Ectodermal cell (in vitro differentiated cells): ENCODE measurements around the gene AGO3.

Source experiments
- H3K27ac ChIP-seq: 2 replicates; pipeline ENCODE4 v1.7.0; 2013; ENCODE audit warnings: mild to moderate bottlenecking, low read depth, low read length; ENCODE audit not compliant: insufficient read depth, poor library complexity, severe bottlenecking
- H3K27me3 ChIP-seq: 2 replicates; pipeline ENCODE4 v1.7.0; 2013; ENCODE audit warnings: mild to moderate bottlenecking, low read length; ENCODE audit not compliant: insufficient read depth, control insufficient read depth, poor library complexity, severe bottlenecking
- H3K36me3 ChIP-seq: one replicate; pipeline ENCODE4 v1.7.0; 2013; ENCODE audit warnings: low read length; ENCODE audit not compliant: control insufficient read depth, insufficient read depth
- H3K4me1 ChIP-seq: one replicate; pipeline ENCODE4 v1.7.0; 2013; ENCODE audit warnings: low read length; ENCODE audit not compliant: control insufficient read depth, insufficient read depth
- H3K4me3 ChIP-seq: 2 replicates; pipeline ENCODE4 v1.7.0; 2013; ENCODE audit warnings: low read depth, low read length, control low read depth; ENCODE audit not compliant: insufficient read depth
- H3K9me3 ChIP-seq: 2 replicates; pipeline ENCODE4 v1.7.0; 2013; ENCODE audit warnings: mild to moderate bottlenecking, low read length, moderate library complexity; ENCODE audit not compliant: control insufficient read depth
- WGBS, 2 experiments: methylation state at CpG; one replicate each; pipeline ENCODE4 v1.1.7; 2013; ENCODE audit warnings: missing lambda C conversion rate in 2 of 2; 5-methylcytosine and 5-hydroxymethylcytosine counted together

The AGO3 gene

DNA sequence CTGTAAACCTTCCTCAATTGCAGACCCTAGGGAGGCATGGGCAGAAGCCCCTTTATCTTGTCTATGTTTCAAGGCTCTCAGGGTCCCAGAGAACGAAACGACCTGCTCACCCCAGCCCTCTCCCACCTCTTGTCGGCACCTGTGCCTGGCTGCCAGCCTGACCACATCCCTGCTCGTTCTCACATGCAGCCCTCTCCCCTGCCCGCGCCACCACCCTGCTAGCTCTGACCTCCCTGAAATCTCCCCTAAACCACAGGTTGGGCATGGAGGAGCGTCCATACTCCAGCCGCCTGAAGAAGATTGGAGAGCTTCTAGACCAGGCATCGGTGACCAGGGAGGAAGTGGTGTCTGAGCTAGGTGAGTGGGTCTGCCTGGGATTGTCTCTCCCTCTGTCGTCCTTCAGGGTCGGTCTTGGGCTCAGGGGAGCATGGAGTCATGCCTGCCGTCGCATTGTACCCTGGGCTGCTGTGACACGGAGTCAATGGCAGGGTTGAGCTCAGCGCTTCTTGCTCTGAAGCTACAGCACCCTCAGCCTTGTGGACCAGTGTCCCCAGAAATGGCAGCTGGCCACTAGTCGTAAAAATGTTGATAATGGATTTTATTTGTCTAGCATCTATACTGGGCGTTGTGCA lies 161.4 kb downstream of the AGO3 start:
- peaks cover 38% of the 10 kb centered on the region for H3K36me3 ChIP-seq
- H3K4me3 ChIP-seq, result no peak overlapping the region
- no peaks in the 10 kb centered on the region for H3K27me3 ChIP-seq
- H3K4me1 ChIP-seq, result peaks cover 8% of the 10 kb centered on the region
- WGBS, 2 experiments, result 95% methylated on average over 17 of the region's 17 CpGs
- no peaks in the 10 kb centered on the region for H3K9me3 ChIP-seq
- no peak overlapping the region for H3K27ac ChIP-seq

DNA sequence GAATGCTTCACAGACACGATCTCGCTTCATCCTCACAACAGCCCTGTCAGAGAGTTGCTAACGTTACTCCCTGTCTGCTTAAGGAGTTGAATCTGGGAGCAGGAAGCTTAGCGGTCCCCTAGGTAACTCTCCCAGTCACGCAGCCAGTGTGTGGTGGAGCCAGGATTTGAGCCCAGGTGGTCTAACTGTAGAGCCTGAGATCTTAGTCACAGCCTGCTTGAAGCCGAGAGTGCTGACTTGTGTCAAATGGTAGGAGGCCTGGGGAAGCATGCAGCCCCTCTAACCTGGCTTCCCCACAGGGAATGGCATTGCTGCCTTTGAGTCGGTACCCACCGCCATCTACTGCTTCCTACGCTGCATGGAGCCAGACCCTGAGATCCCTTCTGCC lies 161.9 kb downstream of the AGO3 start:
- Histone ChIP-seq H3K27ac (no peak overlapping the region), H3K9me3 (no peaks in the 10 kb centered on the region), H3K27me3 (no peaks in the 10 kb centered on the region), H3K4me3 (no peak overlapping the region), H3K4me1 (peaks cover 8% of the 10 kb centered on the region), H3K36me3 (peaks cover 33% of the 10 kb centered on the region)
- WGBS, 2 experiments, result 97 to 98% methylated on average over 9 of the region's 9 CpGs

DNA sequence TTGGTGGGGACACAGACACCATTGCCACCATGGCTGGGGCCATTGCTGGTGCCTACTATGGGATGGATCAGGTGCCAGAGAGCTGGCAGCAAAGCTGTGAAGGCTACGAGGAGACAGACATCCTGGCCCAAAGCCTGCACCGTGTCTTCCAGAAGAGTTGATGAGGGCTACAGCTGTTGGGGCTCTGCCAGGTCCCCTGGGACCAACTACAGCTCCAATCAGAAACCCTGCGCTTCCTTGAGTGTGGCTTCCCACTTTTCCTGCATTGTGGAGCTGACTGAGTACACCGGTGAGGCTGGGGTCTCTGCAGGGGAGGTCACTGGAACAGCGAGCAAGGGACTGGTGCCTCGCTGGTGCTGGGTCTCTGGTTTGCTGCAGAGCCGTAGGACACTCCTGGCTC lies 162.3 kb downstream of the AGO3 start:
- H3K4me1 ChIP-seq, result peaks cover 8% of the 10 kb centered on the region
- 97 to 98% methylated on average over 7 of the region's 7 CpGs for WGBS, 2 experiments
- no peak overlapping the region for H3K27ac ChIP-seq
- no peaks in the 10 kb centered on the region for H3K9me3 ChIP-seq
- peaks cover 33% of the 10 kb centered on the region for H3K36me3 ChIP-seq
- H3K4me3 ChIP-seq, result no peak overlapping the region
- H3K27me3 ChIP-seq, result no peaks in the 10 kb centered on the region

DNA sequence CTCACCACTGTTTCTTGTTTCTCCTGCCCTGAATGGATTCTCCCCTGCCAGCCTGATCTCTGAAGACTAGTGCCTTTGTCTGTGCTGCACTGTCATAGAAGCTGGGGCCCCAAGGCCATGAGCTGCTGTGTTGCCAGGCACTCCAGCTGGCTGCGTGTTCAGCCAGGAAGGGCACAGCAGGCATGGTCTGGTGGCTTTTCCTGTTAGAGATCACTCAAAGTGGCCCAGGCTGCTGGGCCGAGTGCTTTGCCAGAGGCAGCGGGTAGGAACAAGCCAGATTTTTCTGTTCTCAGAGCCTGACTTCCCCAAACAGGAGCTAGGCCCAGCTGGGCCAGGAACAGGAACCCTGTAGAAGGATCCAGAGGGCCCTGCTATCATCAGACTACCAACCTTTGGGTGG lies 163.0 kb downstream of the AGO3 start:
- 94 to 95% methylated on average over 3 of the region's 3 CpGs for WGBS, 2 experiments
- H3K27ac ChIP-seq, result no peak overlapping the region
- H3K9me3 ChIP-seq, result no peaks in the 10 kb centered on the region
- no peaks in the 10 kb centered on the region for H3K27me3 ChIP-seq
- H3K4me1 ChIP-seq, result peaks cover 8% of the 10 kb centered on the region
- H3K36me3 ChIP-seq, result peaks cover 33% of the 10 kb centered on the region
- H3K4me3 ChIP-seq, result no peak overlapping the region

DNA sequence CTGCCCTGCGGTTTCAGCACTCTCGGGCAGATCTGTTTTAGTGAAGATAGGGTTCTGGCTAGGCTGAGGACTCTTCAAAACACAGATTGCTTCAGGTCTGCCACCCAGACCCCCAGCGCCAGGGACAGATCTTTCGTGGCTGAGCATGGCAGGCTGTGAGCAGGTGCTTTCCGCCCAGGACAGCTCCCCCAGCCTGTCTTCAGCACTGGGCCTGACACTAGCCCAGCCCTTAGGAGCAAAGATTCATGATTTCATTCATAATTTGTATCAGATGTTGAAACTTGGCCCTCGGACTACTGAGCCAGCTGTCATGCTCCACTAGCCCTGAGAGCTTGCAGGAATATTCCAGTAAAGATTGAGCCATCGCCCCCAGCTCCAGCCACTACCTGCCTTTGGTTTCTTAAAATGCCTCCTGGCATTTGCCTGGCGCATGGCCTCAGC lies 163.7 kb downstream of the AGO3 start:
- Histone ChIP-seq H3K4me3 (no peak overlapping the region), H3K4me1 (peaks cover 5% of the 10 kb centered on the region), H3K36me3 (peaks cover 33% of the 10 kb centered on the region), H3K27me3 (no peaks in the 10 kb centered on the region), H3K27ac (no peak overlapping the region), H3K9me3 (no peaks in the 10 kb centered on the region)
- 91 to 97% methylated on average over 8 of the region's 8 CpGs for whole genome bisulfite sequencing, 2 experiments

DNA sequence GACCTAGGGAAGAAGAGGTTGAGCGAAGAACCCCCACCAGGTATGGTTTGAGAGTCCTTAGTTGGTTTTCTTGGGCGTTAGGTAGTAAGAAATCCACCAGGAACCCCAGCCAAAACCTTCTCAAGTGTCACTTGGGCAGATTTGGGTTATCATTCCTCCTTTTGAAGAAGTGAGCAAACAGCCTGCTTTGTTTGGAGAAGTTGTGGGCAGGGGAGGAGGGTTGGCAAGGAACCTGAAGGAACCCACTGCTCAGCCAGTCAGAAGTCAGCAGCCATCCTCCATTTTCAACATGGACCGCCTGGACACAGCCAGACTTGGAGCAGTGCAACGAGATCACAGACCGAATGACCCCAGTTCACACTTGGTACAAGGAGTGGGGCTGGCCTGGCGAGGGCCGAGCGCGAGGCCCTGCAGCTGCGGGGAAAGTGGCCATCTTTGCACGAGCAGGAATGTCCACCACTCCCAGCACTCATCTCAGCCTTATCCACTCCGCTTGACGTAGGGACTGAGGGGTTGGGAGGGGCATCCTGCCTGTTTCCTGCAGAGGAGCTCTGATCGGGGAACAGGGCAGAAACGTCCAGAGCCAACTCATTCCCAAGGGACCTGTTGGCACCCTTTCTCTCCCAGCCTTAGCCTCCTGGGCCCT lies 165.0 kb downstream of the AGO3 start:
- peaks cover 29% of the 10 kb centered on the region for H3K36me3 ChIP-seq
- no peaks in the 10 kb centered on the region for H3K4me1 ChIP-seq
- 88 to 90% methylated on average over 15 of the region's 15 CpGs for WGBS, 2 experiments

DNA sequence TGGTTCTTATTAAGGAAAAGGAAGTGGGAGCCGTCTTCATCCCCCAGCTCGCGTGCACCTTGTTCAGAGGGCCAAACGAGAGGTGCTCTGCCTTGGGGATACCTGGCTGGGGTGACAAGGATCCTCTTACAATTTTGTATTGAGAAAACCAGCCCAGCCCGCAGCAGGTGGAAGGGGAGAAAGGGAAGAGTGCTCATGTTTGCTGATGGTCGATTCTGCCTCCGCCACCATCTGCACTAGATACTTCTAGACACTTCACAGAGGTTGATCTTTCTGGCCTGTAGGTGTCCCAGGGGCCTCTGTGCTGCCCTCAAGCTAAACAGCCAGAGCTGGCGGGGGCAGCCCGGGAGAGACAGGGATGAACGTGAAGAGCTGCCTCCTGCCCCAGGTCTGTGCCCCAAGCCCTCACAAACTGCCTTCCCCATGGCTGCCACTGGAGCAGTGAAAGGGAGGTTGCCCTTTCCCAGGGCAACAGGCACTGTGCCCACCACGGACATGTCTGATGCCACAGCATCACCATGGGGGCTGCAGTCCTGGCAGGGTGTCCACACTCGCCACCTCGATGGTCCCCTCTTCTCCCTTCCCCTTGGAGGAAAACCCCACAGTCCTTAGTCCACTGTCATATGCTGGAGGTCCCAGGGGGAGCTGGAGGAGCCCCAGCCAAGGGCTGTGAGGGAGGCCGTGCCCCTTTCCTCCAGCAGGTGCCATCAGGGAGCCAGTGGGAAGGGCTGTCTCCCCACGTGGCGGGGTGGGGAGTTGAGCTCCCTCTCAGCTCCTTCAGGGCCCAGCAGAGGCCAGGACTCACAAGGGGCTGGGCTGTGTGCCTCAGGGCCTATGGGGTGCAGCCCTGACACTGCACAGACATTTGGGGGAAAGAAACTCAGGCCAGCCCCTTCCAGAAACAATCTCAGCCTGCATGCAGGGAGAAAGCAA lies 165.9 kb downstream of the AGO3 start:
- 75 to 83% methylated on average over 16 of the region's 16 CpGs for WGBS, 2 experiments
- Histone ChIP-seq H3K27me3 (no peaks in the 10 kb centered on the region), H3K4me3 (no peak overlapping the region), H3K9me3 (no peaks in the 10 kb centered on the region), H3K4me1 (no peaks in the 10 kb centered on the region), H3K36me3 (peaks cover 21% of the 10 kb centered on the region), H3K27ac (no peak overlapping the region)

More for the DNA sequence above, 165.0 kb downstream of the AGO3 start:
- H3K4me3 ChIP-seq, result no peak overlapping the region
- no peaks in the 10 kb centered on the region for H3K9me3 ChIP-seq
- H3K27ac ChIP-seq, result no peak overlapping the region
- no peaks in the 10 kb centered on the region for H3K27me3 ChIP-seq

DNA sequence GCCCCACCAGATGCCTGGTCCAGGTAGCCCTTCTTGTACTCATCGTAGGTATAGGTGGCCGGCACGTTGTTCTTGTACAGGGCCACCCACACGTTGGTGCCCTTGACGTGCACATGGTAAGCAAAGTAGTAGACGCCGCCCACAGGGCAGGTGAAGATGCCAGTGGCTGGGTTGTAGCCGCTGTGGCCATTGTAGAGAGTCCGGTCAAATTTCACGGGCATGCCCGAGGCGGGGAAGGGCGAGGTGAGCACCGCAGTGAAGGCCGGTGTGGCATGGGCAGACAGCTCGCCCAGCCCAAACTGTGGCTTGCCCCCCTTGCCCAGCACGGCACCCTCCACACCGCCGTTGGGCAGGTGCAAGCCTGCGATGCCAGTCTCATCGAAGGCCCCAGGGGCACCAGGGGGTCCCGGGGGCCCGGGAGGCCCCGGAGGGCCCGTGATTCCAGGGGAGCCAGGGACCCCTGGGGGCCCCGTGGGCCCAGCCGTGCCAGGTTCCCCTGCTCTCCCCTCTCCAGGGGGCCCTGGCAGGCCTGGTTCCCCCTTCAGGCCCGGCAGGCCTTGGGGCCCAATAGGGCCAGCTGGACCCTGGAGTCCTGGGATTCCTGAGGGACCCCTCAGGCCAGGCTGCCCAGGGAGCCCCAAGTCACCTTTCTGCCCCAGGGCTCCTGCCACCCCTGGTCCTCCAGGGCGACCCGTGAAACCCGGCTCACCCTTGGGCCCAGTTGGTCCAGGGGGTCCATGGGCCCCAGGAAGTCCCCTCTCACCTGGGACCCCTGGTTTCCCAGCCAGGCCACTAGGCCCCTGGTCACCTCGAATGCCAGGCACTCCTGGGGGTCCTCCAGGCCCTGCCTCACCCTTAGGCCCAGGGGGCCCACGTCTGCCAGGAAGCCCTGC lies 167.0 kb downstream of the AGO3 start:
- Histone ChIP-seq H3K27me3 (no peaks in the 10 kb centered on the region), H3K36me3 (peaks cover 9% of the 10 kb centered on the region), H3K4me3 (no peak overlapping the region), H3K27ac (no peak overlapping the region), H3K9me3 (no peaks in the 10 kb centered on the region), H3K4me1 (no peaks in the 10 kb centered on the region)
- 94% methylated on average over 33 of the region's 33 CpGs for WGBS, 2 experiments

DNA sequence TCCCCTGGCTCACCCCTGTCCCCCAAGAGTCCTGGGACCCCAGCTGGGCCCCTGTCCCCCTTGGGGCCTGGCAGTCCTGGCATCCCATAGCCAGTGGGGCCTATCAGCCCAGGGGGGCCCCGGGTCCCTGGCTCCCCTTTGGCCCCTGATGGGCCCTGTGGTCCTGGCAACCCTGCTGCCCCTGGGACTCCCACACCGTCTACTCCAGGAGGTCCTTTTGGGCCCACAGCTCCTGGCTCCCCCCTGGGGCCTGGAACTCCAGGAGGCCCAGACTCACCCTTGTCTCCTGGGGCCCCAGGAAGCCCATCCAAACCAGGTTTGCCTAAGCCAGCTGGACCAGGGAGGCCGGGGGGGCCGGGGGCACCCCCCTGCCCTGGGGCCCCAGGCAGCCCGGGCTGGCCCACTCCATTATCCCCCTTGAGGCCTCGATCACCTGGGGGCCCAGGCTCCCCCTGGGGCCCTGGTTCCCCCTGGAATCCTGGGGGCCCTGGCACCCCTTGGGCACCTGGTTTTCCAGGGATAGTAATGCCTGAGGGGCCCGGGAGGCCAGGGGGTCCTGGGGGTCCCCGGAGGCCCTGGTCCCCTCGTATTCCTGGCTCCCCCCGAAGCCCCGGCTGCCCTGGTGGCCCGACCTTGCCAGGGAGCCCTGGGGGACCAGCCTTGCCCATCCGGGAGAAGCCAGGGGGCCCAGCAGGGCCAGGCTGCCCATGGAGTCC lies 167.9 kb downstream of the AGO3 start:
- H3K27me3 ChIP-seq, result no peaks in the 10 kb centered on the region
- 92 to 94% methylated on average over 13 of the region's 13 CpGs for WGBS, 2 experiments
- H3K36me3 ChIP-seq, result peaks cover 5% of the 10 kb centered on the region
- H3K9me3 ChIP-seq, result no peaks in the 10 kb centered on the region
- H3K27ac ChIP-seq, result no peak overlapping the region
- no peaks in the 10 kb centered on the region for H3K4me1 ChIP-seq
- H3K4me3 ChIP-seq, result no peak overlapping the region
